ENCODE measurements around the gene CELF5. TPM values are rescaled to one million over a fixed set of nuclear protein-coding genes. Genes with fewer than 3 reads are reported as not detected.

Gene CELF5
- total and polyA plus RNA-seq, 2 donors (not counting 1 experiment from before 2014, with no cell fraction given) = 0.15 TPM; not detected in 1

GRCh38 chr19:3302755-3303154, 78.3 kb downstream of the CELF5 start:
- POLR2A ChIA-PET = no interaction called here
- intact Hi-C loops (cut with micrococcal nuclease) = no loop called here
- no peak for TF ChIP-seq CTCF (IDR thresholded peaks at IDR 0.05)
- no peak for TF ChIP-seq EZH2 (IDR thresholded peaks at IDR 0.05; ENCODE audit: borderline replicate concordance, insufficient read depth, low read depth, low read length, poor library complexity, severe bottlenecking)

GRCh38 chr19:3304871-3305423, 80.5 kb downstream of the CELF5 start:
- 12% methylated on average over 18 of the region's 22 CpGs for WGBS (ENCODE audit: insufficient coverage)
- H3K9ac ChIP-seq (ENCODE audit: low read length) = no peak overlapping the region
- ATAC-seq (ENCODE audit: low read depth) (no peak), DNase-seq (peak; percentile 78)
- H3K27me3 ChIP-seq (replicated peaks in 1 of 4; ENCODE audit: control extremely low read depth in 1 of 4, control insufficient read depth in 3 of 4, insufficient read depth in 4 of 4, low read length in 3 of 4) = peaks cover 0 to 38% (median 5%) of the 10 kb centered on the region in 4 experiments
- H3K27ac ChIP-seq (ENCODE audit: low read length in 2 of 2) = no peak overlapping the region
- H3K4me2 ChIP-seq (replicated peaks; ENCODE audit: low read depth, low read length, poor library complexity, severe bottlenecking) = no peak overlapping the region
- TF ChIP-seq EZH2 (IDR thresholded peaks at IDR 0.05; ENCODE audit: borderline replicate concordance, insufficient read depth, low read depth, low read length, poor library complexity, severe bottlenecking) = no peak
- peak; percentile 85 for TF ChIP-seq CTCF (IDR thresholded peaks at IDR 0.05)
- intact Hi-C loops (cut with micrococcal nuclease) = no loop called here
- no peaks in the 10 kb centered on the region for H3K36me3 ChIP-seq (replicated peaks in 1 of 2; ENCODE audit: control extremely low read depth in 1 of 2, control insufficient read depth in 1 of 2, extremely low read depth in 1 of 2, insufficient read depth in 2 of 2, low read length in 1 of 2)
- no peaks in the 10 kb centered on the region for H4K20me1 ChIP-seq (ENCODE audit: control insufficient read depth, insufficient read depth, low read length, poor library complexity, severe bottlenecking)
- no peak overlapping the region for H3K4me3 ChIP-seq (ENCODE audit: control extremely low read depth in 1 of 5, extremely low read depth in 1 of 5, insufficient read depth in 1 of 5, low read depth in 2 of 5, low read length in 4 of 5)
- CTCF ChIA-PET = interaction anchor here (0.6 to 2.4 kb wide), 15 partner anchors 9 to 398 kb away, joined by 3 to 17 read pairs (median 4); no protein-coding TSS in a partner anchor
- no peaks in the 10 kb centered on the region for H3K79me2 ChIP-seq (ENCODE audit: control insufficient read depth, insufficient read depth, low read length)
- Mint-ChIP-seq H3K4me3 (no peak overlapping the region), H3K27ac (no peak overlapping the region), H3K9me3 (ENCODE audit: insufficient read depth) (no peaks in the 10 kb centered on the region), H3K4me1 (peaks cover 2% of the 10 kb centered on the region), H3K27me3 (peaks cover 32% of the 10 kb centered on the region)
- no peak overlapping the region for H2AFZ ChIP-seq (ENCODE audit: insufficient read depth, low read depth, low read length, poor library complexity, severe bottlenecking)
- H3K4me1 ChIP-seq (ENCODE audit: control insufficient read depth in 2 of 2, insufficient read depth in 2 of 2, low read length in 2 of 2) = no peaks in the 10 kb centered on the region
- POLR2A ChIA-PET = interaction anchor here (0.5 kb wide), 1 partner anchor 166 kb away, joined by 6 read pairs; no protein-coding TSS in a partner anchor
- peaks cover 0 to 24% (median 5%) of the 10 kb centered on the region in 3 donors for H3K9me3 ChIP-seq (ENCODE audit: control extremely low read depth in 1 of 3, control insufficient read depth in 2 of 3, insufficient read depth in 1 of 3, low read length in 2 of 3)

More at GRCh38 chr19:3302755-3303154, 78.3 kb downstream of the CELF5 start:
- no peak overlapping the region for H2AFZ ChIP-seq (ENCODE audit: insufficient read depth, low read depth, low read length, poor library complexity, severe bottlenecking)
- no peak overlapping the region for H3K9ac ChIP-seq (ENCODE audit: low read length)
- peaks cover 0 to 21% (median 5%) of the 10 kb centered on the region in 3 donors for H3K9me3 ChIP-seq (ENCODE audit: control extremely low read depth in 1 of 3, control insufficient read depth in 2 of 3, insufficient read depth in 1 of 3, low read length in 2 of 3)
- no peak overlapping the region for H3K27ac ChIP-seq (ENCODE audit: low read length in 2 of 2)
- WGBS (ENCODE audit: insufficient coverage) = 90% methylated on average over 1 of the region's 3 CpGs
- peaks cover 0 to 30% (median 3%) of the 10 kb centered on the region in 4 experiments for H3K27me3 ChIP-seq (replicated peaks in 1 of 4; ENCODE audit: control extremely low read depth in 1 of 4, control insufficient read depth in 3 of 4, insufficient read depth in 4 of 4, low read length in 3 of 4)
- H3K4me1 Mint-ChIP-seq = peaks cover 2% of the 10 kb centered on the region
- H3K4me1 ChIP-seq (ENCODE audit: control insufficient read depth in 2 of 2, insufficient read depth in 2 of 2, low read length in 2 of 2) = no peaks in the 10 kb centered on the region
- no peak overlapping the region for H3K4me3 Mint-ChIP-seq
- no peak overlapping the region for H3K27ac Mint-ChIP-seq
- no peaks in the 10 kb centered on the region for H4K20me1 ChIP-seq (ENCODE audit: control insufficient read depth, insufficient read depth, low read length, poor library complexity, severe bottlenecking)
- H3K79me2 ChIP-seq (ENCODE audit: control insufficient read depth, insufficient read depth, low read length) = no peaks in the 10 kb centered on the region
- no peaks in the 10 kb centered on the region for H3K9me3 Mint-ChIP-seq (ENCODE audit: insufficient read depth)
- H3K4me3 ChIP-seq (ENCODE audit: control extremely low read depth in 1 of 5, extremely low read depth in 1 of 5, insufficient read depth in 1 of 5, low read depth in 2 of 5, low read length in 4 of 5) = no peak overlapping the region
- DNase-seq (no peak), ATAC-seq (ENCODE audit: low read depth) (no peak)
- no peaks in the 10 kb centered on the region for H3K36me3 ChIP-seq (replicated peaks in 1 of 2; ENCODE audit: control extremely low read depth in 1 of 2, control insufficient read depth in 1 of 2, extremely low read depth in 1 of 2, insufficient read depth in 2 of 2, low read length in 1 of 2)
- CTCF ChIA-PET = interaction anchor here (1.4 kb wide), 2 partner anchors 79 to 127 kb away, joined by 4 to 6 read pairs; no protein-coding TSS in a partner anchor
- H3K4me2 ChIP-seq (replicated peaks; ENCODE audit: low read depth, low read length, poor library complexity, severe bottlenecking) = no peak overlapping the region
- H3K27me3 Mint-ChIP-seq = peaks cover 20% of the 10 kb centered on the region

All from B cell (primary cell).